Posterior vena cava (tissue), 2 donors: ENCODE results near the gene WWTR1. TPM values are rescaled to one million over a fixed set of nuclear protein-coding genes. Genes with fewer than 3 reads are reported as not detected.

Experiments used
- DNase-seq: peaks from one replicate; pipeline ENCODE4 v3.0.0-alpha.2; 2020; ENCODE audit warnings: low spot score
- intact Hi-C, 2 donors: fragments of 100-400 bp; cut with DNase I; formaldehyde crosslinking; loops; one replicate each; pipeline versions ENCODE4 v1.14.1 to v1.14.2; 2022 to 2023
- total RNA-seq, 2 donors: library from RNA; stranded (reverse); fragmentation: NEBNext Ultra II Directional; extraction: Animal tissue kit (Norgen Biotek cat#: 25700); gene quantifications; one replicate each; pipeline ENCODE4 v1.2.1, GENCODE V29; 2021
- donor health status: DM: yes; HTN: yes; CAD: no.
- donor health status: DM: yes; HTN: yes; CAD: no.

Gene WWTR1
- total RNA-seq, 2 donors from 2014 or later: 177 to 201 TPM

DNA sequence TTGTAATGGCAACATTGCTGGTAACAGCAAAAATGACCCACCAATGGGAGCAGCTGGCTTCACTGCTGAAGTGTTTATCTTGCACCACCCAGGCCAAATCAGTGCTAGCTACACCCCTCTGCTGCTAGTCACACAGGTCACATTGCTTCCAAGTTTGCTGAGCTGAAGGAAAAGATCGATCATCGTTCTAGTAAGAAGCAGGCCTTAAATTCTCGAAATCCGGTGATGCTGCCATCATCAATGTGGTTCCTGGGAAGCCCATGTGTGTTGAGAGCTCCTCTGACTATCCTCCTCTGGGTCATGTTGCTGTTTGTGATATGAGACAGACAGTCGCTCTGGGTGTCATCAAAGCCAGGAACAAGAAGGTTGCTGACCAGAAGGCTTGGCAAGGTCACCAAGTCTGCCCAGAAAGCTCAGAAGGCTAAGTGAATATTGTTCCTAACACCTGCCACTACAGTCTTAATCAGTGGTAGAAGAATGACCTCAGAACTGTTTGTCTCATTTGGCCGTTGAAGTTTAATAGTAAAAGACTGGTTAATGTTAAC is 162.2 kb downstream of the WWTR1 start:
- intact Hi-C loops: loop anchor here in 1 of 2 donors (10.0 kb wide), 1 partner anchor 381 kb away; no protein-coding TSS in a partner anchor
- no peak for DNase-seq

DNA sequence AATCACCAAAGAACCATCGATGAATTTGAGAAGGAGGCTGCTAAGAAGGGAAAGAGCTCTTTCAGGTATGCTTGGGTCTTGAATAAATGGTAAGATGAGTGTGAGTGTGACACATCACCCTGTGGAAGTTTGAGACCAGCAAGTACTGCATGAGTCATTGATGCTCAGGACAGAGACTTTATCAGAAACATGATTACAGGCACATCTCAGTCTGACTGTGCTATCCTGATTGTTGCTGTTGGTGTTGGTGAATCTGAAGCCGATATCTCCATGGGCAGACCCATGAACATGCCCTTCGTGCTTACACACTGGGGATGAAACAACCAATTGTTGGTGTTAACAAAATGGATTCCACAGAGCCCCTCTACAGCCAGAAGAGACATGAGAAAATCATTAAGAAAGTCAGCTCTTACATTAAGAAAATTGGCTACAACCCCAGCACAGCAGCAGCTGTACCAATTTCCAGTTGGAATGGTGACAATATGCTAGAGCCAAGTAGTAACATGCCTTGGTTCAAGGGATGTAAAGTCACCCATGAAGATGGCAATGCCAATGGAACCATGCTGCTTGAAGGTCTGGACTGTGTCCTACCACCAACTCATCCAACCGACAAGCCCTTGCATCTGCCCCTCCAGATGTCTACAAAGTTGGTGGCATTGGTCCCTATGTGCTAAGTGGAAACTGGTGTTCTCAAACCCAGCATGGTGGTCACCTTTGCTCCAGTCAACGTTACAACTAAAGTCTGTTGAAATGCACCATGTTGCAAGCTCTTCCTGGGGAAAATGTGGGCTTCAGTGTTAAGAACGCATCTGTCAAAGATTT is 162.9 kb downstream of the WWTR1 start:
- intact Hi-C loops: loop anchor here in 1 of 2 donors (10.0 kb wide), 1 partner anchor 380 kb away; no protein-coding TSS in a partner anchor
- DNase-seq: no peak

DNA sequence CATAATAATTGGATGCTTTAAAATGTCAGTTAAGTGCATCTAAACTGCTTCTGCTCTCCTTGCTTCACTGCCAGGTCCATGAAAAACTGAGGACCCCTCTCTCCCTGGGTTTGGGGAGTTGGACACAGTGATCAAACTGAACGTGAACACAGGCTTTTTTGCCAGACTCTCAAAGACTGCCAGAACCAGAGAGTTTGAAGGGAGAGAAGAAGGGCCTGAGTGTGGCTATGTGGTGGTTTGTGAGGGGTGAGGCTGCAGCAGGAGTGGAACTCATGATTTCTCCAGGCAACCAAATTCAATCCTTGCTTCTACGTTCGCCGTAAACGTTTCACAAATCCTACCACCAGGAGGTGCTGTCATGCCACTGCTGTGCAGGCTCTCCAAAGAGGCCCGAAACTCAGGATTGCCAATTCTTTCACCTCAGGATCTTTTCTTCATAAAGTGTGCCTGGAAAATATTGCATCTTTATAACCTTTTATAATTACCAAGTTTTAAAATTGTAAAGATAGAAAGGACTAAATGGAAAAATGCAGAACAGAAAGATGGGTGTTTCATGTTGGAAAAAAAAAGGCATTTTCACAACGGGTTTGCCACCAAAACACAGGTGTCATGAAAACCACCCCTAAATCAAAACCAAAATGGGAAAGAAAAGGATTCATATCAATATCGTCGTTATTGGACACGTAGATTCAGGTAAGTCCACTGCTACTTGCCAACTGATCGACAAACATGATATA is 163.6 kb downstream of the WWTR1 start:
- intact Hi-C loops: loop anchor here in 1 of 2 donors (10.0 kb wide), 1 partner anchor 379 kb away; no protein-coding TSS in a partner anchor
- no peak for DNase-seq

DNA sequence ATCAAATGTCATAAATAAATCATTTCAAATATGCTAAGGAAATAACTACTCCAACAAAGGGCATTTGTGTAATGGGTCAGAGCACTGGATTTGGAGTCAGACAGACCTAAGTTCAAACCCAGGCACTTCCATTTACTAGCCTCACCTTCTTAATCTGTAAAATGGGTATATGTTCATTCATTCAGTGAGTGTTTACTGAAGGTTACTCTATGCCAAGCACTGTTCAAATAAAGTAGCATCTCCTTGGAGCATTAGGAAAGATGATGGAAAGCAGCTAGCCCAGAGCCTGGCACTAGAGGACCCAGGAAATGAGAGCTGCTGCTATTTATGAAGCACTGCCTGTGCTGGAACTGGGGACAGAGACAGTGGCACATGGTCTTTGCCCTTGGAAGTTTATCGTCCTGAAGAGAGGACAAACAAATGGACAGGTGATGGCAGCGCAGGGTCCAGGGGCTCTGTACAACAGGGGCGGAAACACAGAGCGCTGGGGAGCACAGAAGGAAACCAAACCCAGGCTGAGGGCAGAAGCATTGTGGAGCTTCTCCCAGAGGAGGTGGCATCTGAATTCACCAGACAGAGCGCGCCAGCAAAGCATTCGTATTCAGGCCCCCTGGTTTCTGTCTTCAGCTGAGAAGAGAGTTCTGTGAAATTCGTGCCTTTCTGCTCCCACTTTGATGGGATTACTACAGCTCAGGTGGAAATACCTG is 164.4 kb downstream of the WWTR1 start:
- no peak for DNase-seq
- intact Hi-C loops: loop anchor here in 1 of 2 donors (10.0 kb wide), 1 partner anchor 379 kb away; no protein-coding TSS in a partner anchor

DNA sequence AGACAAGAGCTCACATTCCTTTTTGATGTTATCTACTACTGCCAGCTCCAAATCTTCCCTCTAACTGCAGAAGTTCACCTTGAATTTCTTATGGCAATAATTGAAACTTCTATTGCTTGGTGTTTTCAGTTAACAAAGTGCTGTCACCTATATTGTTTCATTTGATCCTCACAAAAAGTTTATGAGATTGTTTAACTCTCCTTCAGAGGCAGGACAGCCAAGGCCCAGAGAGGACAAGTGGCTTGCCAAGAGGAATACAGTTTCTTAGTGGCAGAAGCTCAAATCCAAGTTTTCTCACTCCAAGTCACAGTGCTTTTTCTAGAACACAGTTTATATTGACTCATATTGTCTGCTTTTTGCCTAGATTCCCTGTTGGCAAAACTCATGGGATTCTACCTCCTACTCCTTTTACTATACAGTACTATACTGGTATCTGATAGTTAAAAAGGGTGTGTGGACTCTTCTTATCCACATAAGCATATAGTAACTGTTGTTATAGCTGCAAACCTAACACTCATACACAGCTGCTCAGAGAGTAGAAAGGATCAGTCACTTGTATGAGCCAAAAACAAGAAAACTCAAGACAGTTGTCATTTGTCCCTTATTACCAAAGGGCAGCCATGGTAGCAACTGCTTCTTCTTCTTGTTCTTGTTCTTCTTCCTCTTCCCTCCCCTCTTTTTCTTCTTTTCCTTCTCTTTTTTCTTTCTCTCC is 167.4 kb downstream of the WWTR1 start:
- intact Hi-C loops: loop anchor here in 1 of 2 donors (10.0 kb wide), 1 partner anchor 376 kb away; no protein-coding TSS in a partner anchor
- no peak for DNase-seq

DNA sequence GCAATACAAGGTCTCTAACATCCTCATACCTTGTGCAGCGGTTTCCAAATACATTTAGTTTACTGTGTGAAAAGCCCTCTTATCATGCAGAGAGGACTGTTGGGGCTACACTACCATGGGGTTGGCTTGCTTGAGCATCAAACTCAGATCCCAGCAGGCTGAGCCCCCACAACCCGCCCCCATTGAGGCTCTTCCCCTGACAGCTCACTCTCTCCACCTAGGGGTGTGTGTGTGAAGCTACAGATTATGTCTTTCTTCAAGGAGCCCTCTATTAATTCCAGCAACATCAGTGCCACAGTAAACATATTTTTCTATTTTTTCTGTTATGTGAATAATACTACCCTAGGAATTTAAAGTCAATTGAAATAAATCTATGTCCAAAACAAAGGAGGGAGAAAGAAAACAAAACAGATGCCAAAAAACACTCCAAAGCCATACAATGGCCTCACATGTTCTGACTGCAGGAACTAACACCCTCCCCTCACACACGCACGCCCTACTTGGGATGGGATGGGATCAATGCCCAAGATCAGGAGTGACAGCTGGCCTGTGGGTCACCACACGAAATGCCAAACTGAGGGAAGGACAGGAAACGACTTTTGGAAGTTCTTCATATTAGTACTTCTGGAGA is 168.7 kb downstream of the WWTR1 start:
- intact Hi-C loops: no loop called here
- DNase-seq: no peak

DNA sequence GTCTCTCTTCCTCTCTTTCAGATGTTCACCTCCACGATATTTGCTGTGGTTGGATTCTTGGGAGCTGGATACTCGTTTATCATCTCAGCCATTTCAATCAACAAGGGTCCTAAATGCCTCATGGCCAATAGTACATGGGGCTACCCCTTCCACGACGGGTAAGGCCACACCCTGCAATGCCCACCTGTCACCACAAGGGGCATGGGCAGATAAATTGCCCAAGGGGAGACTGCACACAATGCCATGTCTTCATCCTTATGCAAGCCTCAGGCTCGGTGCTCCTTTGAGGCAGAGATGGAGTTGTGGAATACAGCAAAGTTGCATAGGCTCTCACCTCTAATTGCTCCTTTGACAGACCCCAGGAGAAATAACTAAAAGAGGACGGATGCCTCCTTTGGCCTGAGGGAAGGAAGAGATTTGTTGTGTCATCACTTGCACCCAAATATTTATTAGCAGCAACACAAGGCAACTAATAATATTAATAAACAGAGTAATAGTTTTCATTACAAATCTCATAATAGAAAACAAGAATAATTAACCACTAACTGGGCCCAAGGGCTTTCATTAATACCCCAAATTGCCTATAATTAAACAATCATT is 170.1 kb downstream of the WWTR1 start:
- intact Hi-C loops: no loop called here
- DNase-seq: no peak

DNA sequence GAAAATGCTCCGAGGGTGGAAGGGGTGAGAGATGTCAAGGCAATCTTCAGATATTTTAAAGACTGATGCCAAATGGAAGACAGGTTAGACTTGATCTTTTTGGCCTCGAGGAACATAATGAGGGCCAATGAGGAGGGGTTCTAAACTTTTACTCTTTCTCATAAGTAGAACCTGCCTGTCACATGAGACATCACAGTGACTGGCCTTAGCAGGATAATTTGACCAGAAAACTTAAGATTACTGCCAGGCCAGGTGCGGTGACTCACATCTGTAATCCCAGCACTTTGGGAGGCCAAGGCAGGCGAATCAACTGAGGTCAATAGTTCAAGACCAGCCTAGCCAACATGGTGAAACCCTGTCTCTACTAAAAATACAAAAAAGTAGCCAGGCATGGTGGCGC is 171.1 kb downstream of the WWTR1 start:
- intact Hi-C loops: no loop called here
- no peak for DNase-seq

DNA sequence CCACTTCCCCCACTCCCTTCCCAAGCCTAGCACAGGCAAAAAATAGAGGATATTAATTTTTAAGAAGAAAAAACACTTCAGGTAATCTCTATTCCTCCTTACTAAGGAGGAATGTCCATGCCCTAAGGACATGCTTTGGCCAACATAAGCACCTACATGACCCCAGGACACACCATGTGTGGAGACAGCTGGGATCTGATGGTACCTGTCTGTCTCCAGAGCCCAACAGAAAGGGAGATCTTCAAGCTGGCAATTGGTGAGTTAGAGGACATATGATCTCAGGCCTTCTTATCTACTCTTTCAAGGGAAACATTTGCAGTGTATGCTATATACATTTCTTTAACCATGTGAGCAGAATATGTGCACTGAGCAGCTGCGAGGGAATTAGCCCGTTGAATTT is 176.3 kb downstream of the WWTR1 start:
- DNase-seq: no peak
- intact Hi-C loops: loop anchor here (5.0 kb wide), 2 partner anchors 84 to 89 kb away; no protein-coding TSS in a partner anchor

DNA sequence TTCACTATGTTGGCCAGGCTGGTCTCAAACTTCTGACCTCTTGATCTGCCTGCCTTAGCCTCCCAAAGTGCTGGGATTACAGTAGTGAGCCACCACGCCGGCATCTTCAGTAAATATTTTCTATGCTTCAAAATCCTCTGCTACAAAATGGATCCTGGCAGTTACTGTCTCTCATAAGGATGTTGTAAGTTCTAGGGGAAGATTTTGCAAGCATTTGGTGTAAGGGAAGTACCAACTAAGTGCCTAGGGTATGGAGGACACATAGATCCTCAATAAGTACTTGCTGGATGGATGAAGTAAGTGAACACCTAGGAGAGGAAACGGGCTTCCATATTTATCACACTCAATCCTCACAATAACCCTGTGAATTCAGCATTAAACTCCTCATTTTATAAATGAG is 176.8 kb downstream of the WWTR1 start:
- no peak for DNase-seq
- intact Hi-C loops: loop anchor here (5.0 kb wide), 2 partner anchors 84 to 89 kb away; no protein-coding TSS in a partner anchor

DNA sequence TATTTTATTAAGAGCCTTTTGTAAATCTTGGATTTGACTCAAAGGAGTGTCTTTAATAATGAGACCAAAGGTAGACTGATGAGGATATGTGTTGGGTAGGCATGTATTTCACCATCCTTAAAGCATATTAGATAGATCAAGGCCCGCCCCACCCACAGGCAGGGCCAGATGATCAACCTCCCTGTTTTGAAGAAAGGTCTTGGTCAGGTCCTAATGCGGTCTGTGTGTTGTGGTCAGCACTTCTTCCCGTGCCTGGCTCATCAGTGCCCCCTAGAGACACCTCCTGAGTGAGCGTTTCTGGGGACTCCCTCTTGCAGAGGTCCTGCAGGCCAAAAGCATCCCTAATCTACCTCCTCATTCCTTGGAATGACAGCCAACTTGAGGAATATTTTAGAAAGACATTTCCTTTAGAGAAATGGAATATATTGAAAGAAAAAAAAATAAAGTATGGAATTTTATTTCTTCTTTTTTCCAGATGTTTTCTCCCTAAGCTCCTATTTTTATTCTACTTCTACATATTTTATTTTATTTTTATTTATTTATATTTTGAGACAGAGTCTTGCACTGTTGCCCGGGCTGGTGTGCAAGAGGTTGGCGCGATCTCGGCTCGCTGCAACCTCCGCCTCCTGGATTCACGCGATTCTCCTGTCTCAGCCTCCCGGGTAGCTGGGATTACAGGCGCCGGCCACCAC is 177.4 kb downstream of the WWTR1 start:
- intact Hi-C loops: loop anchor here (5.0 kb wide), 2 partner anchors 83 to 88 kb away; no protein-coding TSS in a partner anchor

DNA sequence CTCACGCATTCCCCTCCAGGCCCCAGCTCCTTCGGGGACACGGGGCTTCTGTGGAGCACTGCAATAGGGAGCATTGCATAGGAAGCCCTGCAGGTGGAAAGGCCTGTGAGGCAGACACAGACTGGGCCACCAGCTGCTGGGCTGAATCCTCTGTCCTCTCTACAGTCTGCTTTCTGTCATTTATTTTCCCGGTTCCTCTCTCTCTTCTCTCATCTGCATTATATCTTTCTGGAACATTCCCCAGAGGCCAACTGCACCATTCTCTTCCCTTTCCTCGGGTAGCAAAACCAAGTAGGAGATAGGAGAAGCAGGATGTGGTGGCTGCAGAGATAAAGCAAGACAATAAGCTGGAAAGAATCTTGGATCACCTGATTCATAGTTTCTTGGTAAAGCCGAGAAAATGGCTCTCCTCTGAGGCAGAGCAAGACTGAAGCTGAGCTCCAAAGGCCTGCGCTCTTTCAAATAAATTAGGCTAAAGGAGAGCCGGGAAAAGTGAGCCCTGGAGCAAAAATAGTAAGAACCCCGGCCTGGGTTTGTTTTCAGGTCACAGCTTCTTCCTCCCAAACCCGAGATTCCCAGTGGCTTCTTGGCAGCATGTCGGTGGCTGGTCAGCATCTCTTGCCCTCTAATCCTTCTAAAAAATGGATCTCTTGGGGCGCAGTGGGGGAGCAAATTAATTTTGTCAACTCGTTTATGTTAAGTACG is 178.1 kb downstream of the WWTR1 start:
- intact Hi-C loops: loop anchor here (5.0 kb wide), 2 partner anchors 82 to 87 kb away; no protein-coding TSS in a partner anchor
- no peak for DNase-seq

More for the DNA sequence above, 177.4 kb downstream of the WWTR1 start:
- DNase-seq: peak; percentile 94

DNA sequence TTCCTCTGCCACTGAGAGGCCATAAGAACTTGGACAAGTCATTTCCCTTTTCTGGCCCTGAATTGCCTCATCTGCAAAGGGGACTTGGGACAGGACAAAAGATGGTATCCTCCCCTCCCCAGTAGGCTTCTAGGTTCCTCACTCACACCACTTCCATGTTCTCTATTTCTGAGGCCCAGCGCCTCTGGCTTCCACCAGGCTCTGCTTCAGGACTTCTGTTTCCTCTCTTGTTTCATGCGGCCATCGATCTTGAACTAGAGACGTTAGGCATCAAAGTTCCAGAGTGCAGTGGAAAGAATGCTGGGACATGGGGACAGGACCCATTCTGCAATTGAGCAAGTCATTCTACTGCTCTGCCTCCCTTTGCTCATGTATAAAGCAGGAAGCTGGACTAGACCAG is 181.6 kb downstream of the WWTR1 start:
- intact Hi-C loops: no loop called here
- no peak for DNase-seq

DNA sequence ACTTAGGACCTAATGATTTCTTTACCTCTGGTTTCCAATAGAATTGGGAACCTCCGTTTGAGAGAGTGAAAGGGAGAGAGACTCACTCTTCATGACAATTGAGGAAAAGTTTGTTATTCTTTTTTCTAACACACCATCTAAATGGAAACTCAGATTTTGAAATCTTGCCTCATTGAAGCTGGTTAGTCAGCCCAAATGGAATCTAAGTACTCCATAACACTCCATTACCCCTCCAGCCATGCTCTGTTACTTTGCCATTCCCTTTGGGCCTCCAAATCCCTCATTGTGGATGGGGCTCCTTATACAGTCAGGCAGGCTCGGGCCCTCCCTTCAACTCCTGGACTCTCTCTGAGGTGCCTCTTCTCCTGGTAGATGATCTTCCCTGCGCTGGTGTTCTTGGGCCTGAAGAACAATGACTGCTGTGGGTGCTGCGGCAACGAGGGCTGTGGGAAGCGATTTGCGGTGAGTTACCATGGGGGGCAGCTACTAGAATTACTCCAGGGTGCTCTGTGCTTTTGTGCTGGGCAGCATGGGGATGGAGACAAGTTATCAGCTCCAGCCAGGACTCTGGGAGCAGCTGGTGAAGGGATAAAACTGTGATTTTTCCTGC is 182.3 kb downstream of the WWTR1 start:
- no peak for DNase-seq
- intact Hi-C loops: no loop called here

DNA sequence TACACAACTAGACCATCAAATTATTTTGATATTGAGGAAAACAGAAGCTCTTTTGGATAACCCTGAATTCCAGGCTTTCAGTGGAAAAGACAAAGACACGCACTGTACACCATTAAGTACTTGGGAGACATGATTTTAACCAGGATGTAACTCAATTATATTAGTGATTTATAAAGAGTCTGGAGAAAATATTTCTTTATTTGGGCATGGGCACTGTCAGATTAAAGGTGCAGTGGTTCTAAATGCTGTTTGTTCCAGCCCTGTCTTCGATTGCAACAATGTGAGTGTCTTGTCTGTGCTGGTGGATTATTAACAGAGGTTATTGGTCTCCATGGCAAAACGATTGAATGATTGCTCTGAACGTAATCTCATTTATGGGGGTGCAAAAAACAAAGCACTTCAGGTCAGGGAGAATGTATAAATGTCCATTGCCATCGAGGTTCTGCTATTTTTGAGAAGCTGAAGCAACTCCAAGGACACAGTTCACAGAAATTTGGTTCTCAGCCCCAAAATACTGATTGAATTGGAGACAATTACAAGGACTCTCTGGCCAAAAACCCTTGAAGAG is 183.5 kb downstream of the WWTR1 start, which contains the start of gene TM4SF4:
Gene TM4SF4, plus strand, starts transcription at position 448 of the 568 bp plus-strand sequence. CDS start 181 bp downstream, outside the sequence.
- intact Hi-C loops: no loop called here
- no peak for DNase-seq
